CD4-positive, alpha-beta memory T cell (primary cell): ENCODE data around the gene TSPO2. TPM values are rescaled to one million over a fixed set of nuclear protein-coding genes. Genes with fewer than 3 reads are reported as not detected.

Experiments used
- CTCF ChIA-PET: fragments of 350-600 bp; sonication (Branson Sonifier 250); formaldehyde crosslinking; loops from one replicate; lab custom pipeline; 2021; ENCODE audit warnings: inconsistent platforms; ENCODE audit not compliant: partially characterized antibody; lab: Charles Lee
- POLR2A ChIA-PET: fragments of 350-600 bp; sonication (Branson Sonifier 250); formaldehyde crosslinking; loops from one replicate; lab custom pipeline; 2021; ENCODE audit not compliant: partially characterized antibody; lab: Charles Lee
- DNase-seq, 5 donors: peaks; one replicate each; pipeline versions ENCODE4 v3.0.0 to v3.0.0-alpha.2; 2020 to 2022; ENCODE audit warnings: mixed read lengths in 1 of 5
- H3K27ac ChIP-seq: one replicate; pipeline ENCODE4 v1.7.0; 2013; ENCODE audit warnings: low read depth, low read length
- H3K27me3 ChIP-seq: 2 replicates; pipeline ENCODE4 v1.7.0; 2013; ENCODE audit warnings: mild to moderate bottlenecking, low read length, moderate library complexity; ENCODE audit not compliant: insufficient read depth
- H3K36me3 ChIP-seq: 2 replicates; pipeline ENCODE4 v1.7.0; 2013; ENCODE audit warnings: mild to moderate bottlenecking, low read length, moderate library complexity; ENCODE audit not compliant: insufficient read depth
- H3K4me1 ChIP-seq: 2 replicates; pipeline ENCODE4 v1.7.0; 2013; ENCODE audit warnings: mild to moderate bottlenecking, low read length, moderate library complexity; ENCODE audit not compliant: insufficient read depth
- H3K4me3 ChIP-seq, 2 donors: one replicate each; pipeline ENCODE4 v1.7.0; 2013; ENCODE audit warnings: low read length in 2 of 2, mild to moderate bottlenecking in 1 of 2
- H3K9me3 ChIP-seq, 2 donors: one replicate each; pipeline ENCODE4 v1.7.0; 2013; ENCODE audit warnings: low read length in 2 of 2, control low read depth in 1 of 2; ENCODE audit not compliant: control insufficient read depth in 1 of 2
- H3K27ac Mint-ChIP-seq, 7 donors: one replicate each; pipeline ENCODE4 v1.8.0; 2020 to 2021; ENCODE audit warnings: mixed read lengths in 7 of 7, mild to moderate bottlenecking in 6 of 7, inconsistent platforms in 3 of 7, moderate library complexity in 3 of 7
- H3K27me3 Mint-ChIP-seq, 2 donors: one replicate each; pipeline ENCODE4 v1.8.0; 2020 to 2021; ENCODE audit warnings: mixed read lengths in 2 of 2
- H3K36me3 Mint-ChIP-seq, 2 donors: one replicate each; pipeline ENCODE4 v1.8.0; 2020 to 2021; ENCODE audit warnings: mixed read lengths in 2 of 2, inconsistent platforms in 1 of 2, mild to moderate bottlenecking in 1 of 2
- H3K4me1 Mint-ChIP-seq, 4 donors: one replicate each; pipeline ENCODE4 v1.8.0; 2020 to 2021; ENCODE audit warnings: mixed read lengths in 4 of 4, mild to moderate bottlenecking in 1 of 4
- H3K4me3 Mint-ChIP-seq, 8 donors: one replicate each; pipeline ENCODE4 v1.8.0; 2020 to 2021; ENCODE audit warnings: mixed read lengths in 8 of 8, mild to moderate bottlenecking in 7 of 8, moderate library complexity in 6 of 8, inconsistent platforms in 3 of 8
- H3K9me3 Mint-ChIP-seq, 8 donors: one replicate each; pipeline ENCODE4 v1.8.0; 2020 to 2021; ENCODE audit warnings: mixed read lengths in 8 of 8, mild to moderate bottlenecking in 5 of 8, inconsistent platforms in 3 of 8, moderate library complexity in 1 of 8
- intact Hi-C: fragments of 100-400 bp; cut with micrococcal nuclease; formaldehyde crosslinking; loops from one replicate; pipeline ENCODE4 v1.15.1; 2023
- polyA plus RNA-seq, 2 donors: library from polyadenylated mRNA; unstranded; fragments of 300-500 nt; fragmentation: Illumina TruSeq; gene quantifications; one replicate each; pipeline ENCODE4 v1.2.3, GENCODE V29; 2021
- total RNA-seq, 2 experiments: library from RNA; stranded (reverse); gene quantifications; one replicate each; pipeline ENCODE4 v1.2.3, GENCODE V29; 2021

Gene TSPO2, protein sequence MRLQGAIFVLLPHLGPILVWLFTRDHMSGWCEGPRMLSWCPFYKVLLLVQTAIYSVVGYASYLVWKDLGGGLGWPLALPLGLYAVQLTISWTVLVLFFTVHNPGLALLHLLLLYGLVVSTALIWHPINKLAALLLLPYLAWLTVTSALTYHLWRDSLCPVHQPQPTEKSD
- total RNA-seq (not detected), polyA plus RNA-seq (not detected)

DNA sequence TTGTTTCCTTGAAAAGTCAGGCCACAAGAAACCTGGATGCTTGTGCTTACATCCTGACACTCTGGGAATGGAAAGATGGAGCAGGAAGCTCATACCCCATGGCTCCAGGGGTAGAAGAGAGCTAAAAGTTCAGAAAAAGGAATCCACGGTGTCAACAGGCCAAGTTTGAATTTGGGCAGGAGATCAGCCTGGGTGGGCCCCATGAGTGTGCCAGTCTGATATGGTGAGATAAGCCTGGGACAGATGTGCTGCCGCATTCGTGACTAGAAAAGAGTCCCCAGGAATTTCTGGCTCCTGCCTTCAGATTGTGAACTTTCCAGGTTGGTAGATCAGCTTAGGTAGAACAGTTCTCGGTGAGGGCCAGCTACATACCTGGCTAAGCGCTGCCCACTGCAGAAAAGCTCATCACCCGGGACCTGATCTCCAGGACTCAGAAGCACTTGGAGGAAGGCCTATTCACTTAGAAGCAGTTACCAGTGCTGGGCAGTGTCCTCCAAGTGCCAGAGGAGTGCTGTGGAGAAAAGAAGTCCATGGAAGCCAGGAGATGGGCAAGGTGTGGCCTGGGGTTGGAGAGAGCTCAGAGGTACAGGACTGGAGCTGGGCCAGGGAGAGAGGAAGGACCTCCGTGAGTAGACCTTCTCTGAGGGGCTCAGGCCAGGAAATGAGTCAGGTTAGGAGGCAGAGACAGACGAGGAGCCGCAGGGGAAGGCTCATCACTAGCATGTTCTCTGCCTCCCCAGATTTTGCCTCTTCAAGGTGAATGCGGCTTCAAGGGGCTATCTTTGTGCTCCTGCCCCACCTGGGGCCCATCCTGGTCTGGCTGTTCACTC is at the start of gene TSPO2:
Gene TSPO2 (plus strand): TSS at position 242 of the 830 bp plus-strand sequence. CDS start 519 bp downstream, at position 761.
- intact Hi-C loops = no loop called here
- Mint-ChIP-seq H3K27ac (peak within 1 kb of the TSS in 3 of 7 donors; percentile 1 to 72 (median 46)), H3K4me1 (peaks cover 0 to 7% (median under 1%) of the 10 kb centered on the region in 4 donors), H3K4me3 (no peak within 1 kb of the TSS), H3K36me3 (peaks cover 0 to 5% of the 10 kb centered on the region in 2 donors), H3K27me3 (no peaks in the 10 kb centered on the region), H3K9me3 (no peaks in the 10 kb centered on the region)
- CTCF ChIA-PET = interaction anchor here (1.0 to 4.7 kb wide), 2 partner anchors 16 to 45 kb away, joined by 3 to 46 read pairs; no protein-coding TSS in a partner anchor
- Histone ChIP-seq H3K9me3 (no peaks in the 10 kb centered on the region), H3K4me1 (no peaks in the 10 kb centered on the region), H3K27me3 (no peaks in the 10 kb centered on the region), H3K27ac (no peak within 1 kb of the TSS), H3K4me3 (no peak within 1 kb of the TSS), H3K36me3 (no peaks in the 10 kb centered on the region)
- POLR2A ChIA-PET = interaction anchor here (1.4 kb wide), 1 partner anchor 14 kb away, joined by 3 read pairs; no protein-coding TSS in a partner anchor
- no peak for DNase-seq

- Mint-ChIP-seq H3K9me3 (no peaks in the 10 kb centered on the region), H3K27me3 (peaks cover 24 to 39% of the 10 kb centered on the region in 2 donors), H3K36me3 (no peaks in the 10 kb centered on the region), H3K27ac (peak overlapping the region in 1 of 7 donors; percentile 20), H3K4me3 (no peak overlapping the region), H3K4me1 (no peaks in the 10 kb centered on the region)
- ChIA-PET POLR2A (no interaction called here), CTCF (interaction anchor here (2.2 kb wide), 1 partner anchor 12 kb away, joined by 10 read pairs; no protein-coding TSS in a partner anchor)
- intact Hi-C loops = no loop called here
- Histone ChIP-seq H3K36me3 (no peaks in the 10 kb centered on the region), H3K9me3 (no peaks in the 10 kb centered on the region), H3K4me1 (no peaks in the 10 kb centered on the region), H3K27ac (no peak overlapping the region), H3K27me3 (no peaks in the 10 kb centered on the region), H3K4me3 (no peak overlapping the region)
- no peak for DNase-seq
Measured at GRCh38 chr6:40992746-40993145, 49.5 kb upstream of the TSPO2 start.

DNA sequence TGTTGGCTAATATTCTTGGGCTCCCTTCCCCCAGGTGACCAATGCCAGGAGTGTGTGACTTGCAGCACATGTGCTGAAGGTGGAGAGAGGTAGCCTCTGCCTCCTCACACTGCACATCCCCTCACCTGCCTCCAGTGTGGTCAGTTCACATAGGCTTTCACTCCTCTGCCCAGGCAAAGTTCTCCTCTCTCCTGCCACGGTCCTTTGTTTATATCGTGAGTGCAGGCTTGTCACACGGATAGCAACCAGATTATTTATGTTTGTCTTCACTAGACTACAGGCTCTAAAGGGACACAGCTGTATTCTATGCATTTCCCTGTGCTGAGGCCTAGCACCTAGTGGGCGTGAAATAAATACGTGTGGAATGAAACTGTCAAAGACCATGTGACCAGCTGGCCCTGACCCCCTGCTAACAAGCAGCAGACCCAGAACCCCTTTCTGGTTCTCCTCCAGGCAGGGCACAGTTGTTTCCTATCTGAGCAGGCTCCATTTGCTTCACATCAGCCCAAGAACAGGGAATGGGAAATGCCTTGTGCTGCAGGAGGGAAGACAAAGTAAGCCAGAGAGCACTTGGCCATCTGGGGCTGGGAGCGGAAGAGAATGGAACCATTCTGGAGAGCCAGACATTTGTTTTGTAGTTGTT is 45.6 kb upstream of the TSPO2 start:
- no peaks in the 10 kb centered on the region for H3K9me3 Mint-ChIP-seq
- Histone ChIP-seq H3K36me3 (no peaks in the 10 kb centered on the region), H3K27ac (no peak overlapping the region)

DNA sequence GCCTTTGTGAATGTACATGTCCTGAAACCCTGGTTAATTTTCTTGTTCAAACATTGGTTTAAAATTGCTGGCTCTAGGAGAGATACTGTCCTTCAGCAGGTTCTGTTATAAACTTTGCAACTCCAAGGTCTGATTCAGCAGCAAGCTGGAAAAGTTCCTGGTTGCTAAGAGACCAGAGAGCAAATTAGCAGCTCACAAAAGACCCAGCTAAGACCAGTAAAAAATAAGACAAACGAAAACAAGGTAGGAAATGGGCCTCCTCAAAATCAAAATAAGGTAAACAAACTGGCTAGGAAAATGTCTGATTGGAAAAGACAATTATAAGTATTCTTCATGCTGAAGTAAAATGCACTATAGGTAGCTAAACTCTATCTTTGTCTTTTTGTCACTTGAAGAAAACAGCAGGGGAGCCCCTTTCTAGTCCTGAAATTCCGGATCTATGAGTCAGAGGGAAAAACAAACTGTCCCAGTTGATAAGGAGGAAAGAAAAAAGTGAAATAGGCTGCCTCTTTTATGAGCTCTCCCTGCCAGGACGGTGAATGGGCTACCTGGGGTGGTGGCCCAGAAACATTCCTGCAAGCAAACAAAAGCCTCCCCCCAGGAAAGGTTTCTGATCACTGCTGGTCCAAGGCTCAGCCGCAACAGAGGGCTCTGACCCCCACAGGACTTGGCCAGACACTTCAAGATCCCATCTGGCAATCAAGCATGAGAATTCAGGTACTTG is 44.9 kb upstream of the TSPO2 start:
- ChIA-PET CTCF (interaction anchor here (0.7 to 7.1 kb wide), 6 partner anchors 11 to 185 kb away, joined by 3 to 41 read pairs (median 3); partner anchors contain the start of gene TSPO2), POLR2A (no interaction called here)
- Mint-ChIP-seq H3K9me3 (no peaks in the 10 kb centered on the region), H3K27ac (no peak overlapping the region), H3K36me3 (no peaks in the 10 kb centered on the region), H3K4me1 (no peaks in the 10 kb centered on the region), H3K4me3 (no peak overlapping the region), H3K27me3 (peaks cover 20 to 29% of the 10 kb centered on the region in 2 donors)
- Histone ChIP-seq H3K4me1 (no peaks in the 10 kb centered on the region), H3K4me3 (no peak overlapping the region), H3K27ac (no peak overlapping the region), H3K27me3 (no peaks in the 10 kb centered on the region), H3K9me3 (no peaks in the 10 kb centered on the region), H3K36me3 (no peaks in the 10 kb centered on the region)
- intact Hi-C loops = no loop called here
- no peak for DNase-seq

More for the DNA sequence above, 45.6 kb upstream of the TSPO2 start:
- H3K27me3 Mint-ChIP-seq = peaks cover 25 to 27% of the 10 kb centered on the region in 2 donors
- CTCF ChIA-PET = interaction anchor here (1.0 to 7.1 kb wide), 2 partner anchors 30 to 185 kb away, joined by 3 to 41 read pairs; no protein-coding TSS in a partner anchor
- intact Hi-C loops = no loop called here
- Histone ChIP-seq H3K27me3 (no peaks in the 10 kb centered on the region), H3K4me1 (no peaks in the 10 kb centered on the region), H3K4me3 (no peak overlapping the region), H3K9me3 (no peaks in the 10 kb centered on the region)
- DNase-seq = no peak
- no peak overlapping the region for H3K27ac Mint-ChIP-seq
- H3K4me3 Mint-ChIP-seq = no peak overlapping the region
- H3K36me3 Mint-ChIP-seq = no peaks in the 10 kb centered on the region
- POLR2A ChIA-PET = no interaction called here
- no peaks in the 10 kb centered on the region for H3K4me1 Mint-ChIP-seq

DNA sequence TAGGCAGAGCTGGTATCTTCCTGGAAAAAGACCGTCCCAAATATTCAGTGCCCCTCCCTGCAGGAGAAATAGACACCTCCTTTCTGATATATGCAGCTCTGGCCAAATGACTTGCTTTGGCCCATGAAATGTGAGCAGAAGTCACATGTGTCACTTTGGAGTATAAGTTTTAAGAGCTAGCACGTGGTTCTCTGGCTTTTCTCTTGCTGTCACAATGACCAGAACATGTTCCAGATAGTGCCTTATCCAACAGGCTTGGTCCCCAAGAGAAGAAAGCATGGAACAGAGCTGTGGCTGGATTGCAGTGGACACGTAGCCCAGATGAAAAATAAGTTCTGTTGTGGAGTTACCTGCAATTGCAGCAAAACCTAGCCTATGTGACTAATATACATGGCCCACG is 43.6 kb upstream of the TSPO2 start:
- H3K27me3 Mint-ChIP-seq = peaks cover 22 to 29% of the 10 kb centered on the region in 2 donors
- no peaks in the 10 kb centered on the region for H3K4me1 Mint-ChIP-seq
- intact Hi-C loops = no loop called here
- H3K36me3 Mint-ChIP-seq = no peaks in the 10 kb centered on the region
- Histone ChIP-seq H3K4me3 (no peak overlapping the region), H3K9me3 (no peaks in the 10 kb centered on the region), H3K4me1 (no peaks in the 10 kb centered on the region), H3K27me3 (no peaks in the 10 kb centered on the region), H3K36me3 (no peaks in the 10 kb centered on the region), H3K27ac (no peak overlapping the region)
- no peak overlapping the region for H3K4me3 Mint-ChIP-seq
- POLR2A ChIA-PET = no interaction called here
- CTCF ChIA-PET = interaction anchor here (1.2 to 7.1 kb wide), 5 partner anchors 10 to 67 kb away, joined by 3 to 41 read pairs (median 8); no protein-coding TSS in a partner anchor
- H3K27ac Mint-ChIP-seq = no peak overlapping the region
- no peaks in the 10 kb centered on the region for H3K9me3 Mint-ChIP-seq
- no peak for DNase-seq

DNA sequence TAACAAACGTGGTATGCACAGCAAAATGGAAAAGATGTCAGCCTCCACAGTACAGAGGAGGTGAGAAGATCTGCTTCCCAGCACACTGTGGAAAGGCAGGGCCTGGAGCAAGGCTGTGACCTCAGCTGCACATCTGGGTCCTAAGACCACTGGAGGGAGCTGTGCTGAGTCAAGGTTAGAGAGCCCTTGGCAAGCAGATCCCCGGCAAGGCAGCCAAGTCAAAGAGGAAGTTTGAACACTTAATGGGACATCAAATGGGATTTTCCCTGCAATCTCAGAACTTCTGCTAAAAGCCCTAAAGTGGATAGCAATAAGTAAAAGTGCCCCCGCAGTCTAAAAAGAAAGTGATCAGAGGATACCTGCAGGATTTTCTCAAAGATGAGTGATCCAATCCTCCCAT is 42.7 kb upstream of the TSPO2 start:
- ChIA-PET CTCF (interaction anchor here (2.0 to 7.1 kb wide), 3 partner anchors 9 to 27 kb away, joined by 8 to 41 read pairs (median 12); no protein-coding TSS in a partner anchor), POLR2A (no interaction called here)
- no peak overlapping the region for H3K4me3 ChIP-seq
- H3K4me1 Mint-ChIP-seq = no peaks in the 10 kb centered on the region
- H3K4me1 ChIP-seq = no peaks in the 10 kb centered on the region
- no peaks in the 10 kb centered on the region for H3K36me3 ChIP-seq
- intact Hi-C loops = no loop called here
- no peaks in the 10 kb centered on the region for H3K9me3 ChIP-seq
- H3K27ac Mint-ChIP-seq = no peak overlapping the region
- H3K27me3 ChIP-seq = no peaks in the 10 kb centered on the region
- DNase-seq = no peak
- no peaks in the 10 kb centered on the region for H3K36me3 Mint-ChIP-seq
- H3K27me3 Mint-ChIP-seq = peaks cover 17 to 28% of the 10 kb centered on the region in 2 donors
- no peaks in the 10 kb centered on the region for H3K9me3 Mint-ChIP-seq
- no peak overlapping the region for H3K27ac ChIP-seq
- H3K4me3 Mint-ChIP-seq = no peak overlapping the region
